Trophoblast cell (in vitro differentiated cells and primary cell): ENCODE results near the gene AK3.
"Not testable (repeated sequence)": the region's sequence is repeated elsewhere in the genome, so short reads cannot be mapped to it uniquely, and the experiment has no call there.

ENCODE experiments used
- DNase-seq, 2 donors: peaks; one replicate each; pipeline ENCODE4 v3.0.0-alpha.2; 2016
- H2AFZ ChIP-seq: 2 replicates; pipeline ENCODE4 v1.6.1; 2013; ENCODE audit warnings: low read length, moderate library complexity, mild to moderate bottlenecking; ENCODE audit not compliant: insufficient read depth, poor library complexity
- H2AK5ac ChIP-seq: 2 replicates; pipeline ENCODE4 v1.6.1; 2013; ENCODE audit warnings: mild to moderate bottlenecking, low read length
- H2BK120ac ChIP-seq: 2 replicates; pipeline ENCODE4 v1.6.1; 2013; ENCODE audit warnings: low read length, mild to moderate bottlenecking, moderate library complexity; ENCODE audit not compliant: insufficient read depth, poor library complexity
- H2BK12ac ChIP-seq: 2 replicates; pipeline ENCODE4 v1.6.1; 2013; ENCODE audit warnings: mild to moderate bottlenecking, low read length, moderate library complexity
- H2BK5ac ChIP-seq: 2 replicates; pipeline ENCODE4 v1.6.1; 2013; ENCODE audit warnings: low read length, low read depth, moderate library complexity, mild to moderate bottlenecking; ENCODE audit not compliant: poor library complexity
- H3K14ac ChIP-seq: 2 replicates; pipeline ENCODE4 v1.6.1; 2013; ENCODE audit warnings: mild to moderate bottlenecking, low read length
- H3K18ac ChIP-seq: 2 replicates; pipeline ENCODE4 v1.6.1; 2013; ENCODE audit warnings: mild to moderate bottlenecking, low read length
- H3K23ac ChIP-seq: 2 replicates; pipeline ENCODE4 v1.6.1; 2013; ENCODE audit warnings: low read length
- H3K27ac ChIP-seq: 2 replicates; pipeline ENCODE4 v1.5.1; 2013; ENCODE audit warnings: low read depth, mild to moderate bottlenecking, inconsistent platforms, low read length, moderate library complexity
- H3K27me3 ChIP-seq: 2 replicates; pipeline ENCODE4 v1.6.1; 2013; ENCODE audit warnings: inconsistent platforms, mild to moderate bottlenecking, low read length, moderate library complexity; ENCODE audit not compliant: insufficient read depth
- H3K36me3 ChIP-seq, 2 experiments: 1 replicate in 1 of 2; 2 replicates in 1 of 2; pipeline ENCODE4 v1.6.1; 2013; ENCODE audit warnings: low read length in 2 of 2, mild to moderate bottlenecking in 2 of 2, moderate library complexity in 1 of 2; ENCODE audit not compliant: insufficient read depth in 2 of 2, control insufficient read depth in 1 of 2
- H3K4ac ChIP-seq: 2 replicates; pipeline ENCODE4 v1.6.1; 2013; ENCODE audit warnings: low read depth, mild to moderate bottlenecking, low read length, moderate library complexity
- H3K4me1 ChIP-seq, 2 experiments: 1 replicate in 1 of 2; 2 replicates in 1 of 2; pipeline ENCODE4 v1.6.1; 2013; ENCODE audit warnings: low read length in 2 of 2, mild to moderate bottlenecking in 2 of 2, moderate library complexity in 1 of 2; ENCODE audit not compliant: insufficient read depth in 2 of 2, control insufficient read depth in 1 of 2
- H3K4me2 ChIP-seq: 2 replicates; pipeline ENCODE4 v1.6.1; 2013; ENCODE audit warnings: inconsistent platforms, mild to moderate bottlenecking, low read length, moderate library complexity
- H3K4me3 ChIP-seq: 2 replicates; pipeline ENCODE4 v1.5.1; 2013; ENCODE audit warnings: mild to moderate bottlenecking, low read depth, low read length, inconsistent platforms
- H3K79me1 ChIP-seq: one replicate; pipeline ENCODE4 v1.6.1; 2013; ENCODE audit warnings: low read length
- H3K79me2 ChIP-seq: 2 replicates; pipeline ENCODE4 v1.6.1; 2013; ENCODE audit warnings: low read length, mild to moderate bottlenecking; ENCODE audit not compliant: control insufficient read depth, insufficient read depth, poor library complexity
- H3K9ac ChIP-seq: 2 replicates; pipeline ENCODE4 v1.6.1; 2013; ENCODE audit warnings: mild to moderate bottlenecking, low read length
- H3K9me3 ChIP-seq: 2 replicates; pipeline ENCODE4 v1.6.1; 2013; ENCODE audit warnings: low read depth, mild to moderate bottlenecking, control low read depth, inconsistent platforms, low read length; ENCODE audit not compliant: insufficient read depth
- H4K12ac ChIP-seq: 2 replicates; pipeline ENCODE4 v1.6.1; 2013; ENCODE audit warnings: low read depth, mild to moderate bottlenecking, low read length, moderate library complexity
- H4K8ac ChIP-seq: 2 replicates; pipeline ENCODE4 v1.6.1; 2013; ENCODE audit warnings: low read depth, mild to moderate bottlenecking, low read length, moderate library complexity
- H4K91ac ChIP-seq: one replicate; pipeline ENCODE4 v1.6.1; 2013; ENCODE audit warnings: low read depth, mild to moderate bottlenecking, low read length, moderate library complexity
- WGBS: extraction: QIAGEN DNeasy Blood & Tissue Kit; methylation state at CpG from one replicate; pipeline ENCODE4 v1.1.7; 2013; ENCODE audit warnings: missing lambda C conversion rate; ENCODE audit not compliant: insufficient read length, insufficient coverage; ENCODE audit errors: extremely low coverage; 5-methylcytosine and 5-hydroxymethylcytosine counted together

The AK3 gene

GRCh38 chr9:4760122-4760521 is 19.1 kb upstream of the AK3 start:
- H2BK12ac ChIP-seq, result no peak overlapping the region
- no peak overlapping the region for H3K4me2 ChIP-seq
- H2AFZ ChIP-seq, result no peak overlapping the region
- no CpG with 5 or more reads among the region's 3 CpGs for WGBS
- no peak overlapping the region for H3K4me3 ChIP-seq
- H2BK120ac ChIP-seq, result no peak overlapping the region
- H3K14ac ChIP-seq, result no peak overlapping the region
- H3K9me3 ChIP-seq, result no peaks in the 10 kb centered on the region
- H3K27ac ChIP-seq, result no peak overlapping the region
- H3K4me1 ChIP-seq, result peaks cover 0 to 11% of the 10 kb centered on the region in 2 experiments
- H3K27me3 ChIP-seq, result no peaks in the 10 kb centered on the region
- no peak overlapping the region for H3K4ac ChIP-seq
- no peak overlapping the region for H4K12ac ChIP-seq
- no peak overlapping the region for H3K9ac ChIP-seq
- no peak overlapping the region for H2BK5ac ChIP-seq
- H3K18ac ChIP-seq, result no peak overlapping the region
- no peak for DNase-seq
- no peaks in the 10 kb centered on the region for H3K79me2 ChIP-seq
- H3K79me1 ChIP-seq, result no peaks in the 10 kb centered on the region
- H4K91ac ChIP-seq, result no peak overlapping the region
- no peak overlapping the region for H3K23ac ChIP-seq
- no peak overlapping the region for H2AK5ac ChIP-seq
- H3K36me3 ChIP-seq, result no peaks in the 10 kb centered on the region
- no peak overlapping the region for H4K8ac ChIP-seq

GRCh38 chr9:4756420-4756819 is 15.4 kb upstream of the AK3 start:
- H3K4ac ChIP-seq, result no peak overlapping the region
- no peaks in the 10 kb centered on the region for H3K27me3 ChIP-seq
- no peak overlapping the region for H2BK5ac ChIP-seq
- WGBS, result no CpG with 5 or more reads among the region's 4 CpGs
- no peak overlapping the region for H2BK12ac ChIP-seq
- no peak for DNase-seq
- peaks cover 3% of the 10 kb centered on the region for H3K79me1 ChIP-seq
- no peaks in the 10 kb centered on the region for H3K79me2 ChIP-seq
- H3K14ac ChIP-seq, result no peak overlapping the region
- H3K4me1 ChIP-seq, result peaks cover 5 to 14% of the 10 kb centered on the region in 2 experiments
- no peak overlapping the region for H4K12ac ChIP-seq
- H3K4me3 ChIP-seq, result no peak overlapping the region
- H2AK5ac ChIP-seq, result no peak overlapping the region
- no peak overlapping the region for H3K4me2 ChIP-seq
- no peaks in the 10 kb centered on the region for H3K36me3 ChIP-seq
- no peak overlapping the region for H4K91ac ChIP-seq
- H3K27ac ChIP-seq, result no peak overlapping the region
- H2AFZ ChIP-seq, result no peak overlapping the region
- no peak overlapping the region for H3K18ac ChIP-seq
- H3K9ac ChIP-seq, result no peak overlapping the region
- no peak overlapping the region for H4K8ac ChIP-seq
- H2BK120ac ChIP-seq, result no peak overlapping the region
- no peaks in the 10 kb centered on the region for H3K9me3 ChIP-seq
- no peak overlapping the region for H3K23ac ChIP-seq

DNA sequence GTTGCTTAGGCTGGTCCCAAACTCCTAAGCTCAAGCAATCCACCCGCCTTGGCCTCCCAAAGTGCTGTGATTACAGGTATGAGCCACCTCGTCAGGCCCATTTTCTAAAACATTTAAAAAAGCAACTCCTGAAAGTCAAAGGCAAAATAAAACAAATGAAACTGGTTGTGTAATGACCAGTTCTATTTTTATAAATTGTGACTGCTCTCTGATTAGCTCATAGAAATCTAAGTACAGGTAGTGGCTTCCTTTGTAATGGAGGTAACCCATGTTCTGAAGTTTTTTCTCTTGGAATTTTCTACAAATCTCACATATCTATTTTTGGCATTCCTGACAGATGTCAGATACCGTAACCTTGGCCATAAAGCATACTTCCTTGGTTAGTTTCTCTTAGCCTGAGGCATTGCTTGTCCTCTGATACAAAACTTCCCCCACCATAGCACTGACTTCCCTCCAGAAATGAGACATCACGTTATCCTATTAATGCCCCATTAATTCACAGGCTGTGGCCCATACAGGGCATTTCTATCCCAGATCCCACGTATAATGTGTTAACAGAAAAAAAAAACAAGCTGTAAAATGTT is 14.1 kb upstream of the AK3 start:
- Histone ChIP-seq H3K27me3 (no peaks in the 10 kb centered on the region), H2BK12ac (peak overlapping the region; percentile 44), H3K79me1 (peaks cover 3% of the 10 kb centered on the region), H3K18ac (no peak overlapping the region), H3K4ac (no peak overlapping the region), H2BK5ac (peak overlapping the region; percentile 36), H4K12ac (no peak overlapping the region), H3K9ac (no peak overlapping the region), H3K36me3 (no peaks in the 10 kb centered on the region), H4K8ac (no peak overlapping the region), H3K4me3 (no peak overlapping the region), H3K4me2 (no peak overlapping the region), H3K9me3 (no peaks in the 10 kb centered on the region), H2AK5ac (no peak overlapping the region), H3K4me1 (peaks cover 5 to 14% of the 10 kb centered on the region in 2 experiments), H3K79me2 (no peaks in the 10 kb centered on the region), H3K14ac (no peak overlapping the region), H3K27ac (peak overlapping the region; percentile 57), H2AFZ (no peak overlapping the region), H2BK120ac (peak overlapping the region; percentile 18), H3K23ac (no peak overlapping the region), H4K91ac (peak overlapping the region; percentile 42)
- DNase-seq, result peak in 1 of 2 donors; percentile 92
- WGBS, result no CpG with 5 or more reads among the region's 5 CpGs

GRCh38 chr9:4754530-4754929 is 13.5 kb upstream of the AK3 start:
- not testable (repeated sequence) for H2AFZ ChIP-seq, H3K36me3 ChIP-seq, H3K9ac ChIP-seq, H3K27me3 ChIP-seq, H4K12ac ChIP-seq, H3K79me2 ChIP-seq, H3K23ac ChIP-seq, H3K4me3 ChIP-seq, H4K8ac ChIP-seq, H3K4me2 ChIP-seq, H3K14ac ChIP-seq, H3K9me3 ChIP-seq, H3K18ac ChIP-seq, H3K4ac ChIP-seq, H2AK5ac ChIP-seq, H3K79me1 ChIP-seq
- peak overlapping the region; percentile 36 for H2BK5ac ChIP-seq
- H3K27ac ChIP-seq, result peak overlapping the region; percentile 57
- DNase-seq, result peak in 1 of 2 donors; percentile 36
- H4K91ac ChIP-seq, result peak overlapping the region; percentile 42
- peak overlapping the region; percentile 44 for H2BK12ac ChIP-seq
- H2BK120ac ChIP-seq, result peak overlapping the region; percentile 18
- H3K4me1 ChIP-seq, result peaks cover 5 to 14% of the 10 kb centered on the region in 2 experiments
